Endothelial cell of umbilical vein (primary cell): ENCODE results near the gene KCNRG. TPM values are rescaled to one million over a fixed set of nuclear protein-coding genes. Genes with fewer than 3 reads are reported as not detected.

Source experiments
- BruUV-seq: library from RNA; stranded (reverse); fragments of 400-500 nt; replicated peaks from 2 replicates; lab custom pipeline; 2021; lab: Mats Ljungman, UMichigan
- CTCF ChIA-PET: fragments of 300-600, 350-600 bp; sonication (Branson Sonifier 250); formaldehyde crosslinking; loops from one replicate; lab custom pipeline; 2021; ENCODE audit warnings: antibody characterized with exemption, inconsistent platforms; lab: Charles Lee
- POLR2A ChIA-PET: fragments of 300-600, 350-600 bp; sonication (Branson Sonifier 250); formaldehyde crosslinking; loops from one replicate; lab custom pipeline; 2021; ENCODE audit warnings: antibody characterized with exemption, inconsistent platforms; lab: Charles Lee
- DNase-seq: peaks from one replicate; pipeline ENCODE4 v3.0.0-alpha.2; 2011; ENCODE audit warnings: low read depth, low spot score
- FAIRE-seq: peaks from 2 replicates; lab custom pipeline; 2011; peaks lifted over from hg19 to GRCh38; lab: Jason Lieb, UNC
- H2AFZ ChIP-seq: 2 replicates; pipeline ENCODE4 v1.6.0; 2012; ENCODE audit warnings: low read depth, low read length, control low read depth, inconsistent platforms
- H3K27ac ChIP-seq: 2 replicates; pipeline ENCODE4 v1.5.1; 2011; ENCODE audit warnings: low read depth, mild to moderate bottlenecking, control low read depth, low read length, moderate library complexity; ENCODE audit not compliant: insufficient read depth
- H3K27me3 ChIP-seq, 2 experiments: 2 replicates each; pipeline versions ENCODE4 v1.6.0 to v1.6.1; 2011; ENCODE audit warnings: low read length in 2 of 2, mixed read lengths in 1 of 2; ENCODE audit not compliant: control insufficient read depth in 2 of 2, insufficient read depth in 2 of 2
- H3K36me3 ChIP-seq, 2 experiments: 2 replicates in 1 of 2; 3 replicates in 1 of 2; pipeline ENCODE4 v1.5.1; 2011; ENCODE audit warnings: low read length in 2 of 2, mild to moderate bottlenecking in 1 of 2, moderate library complexity in 1 of 2; ENCODE audit not compliant: control insufficient read depth in 2 of 2, insufficient read depth in 2 of 2; ENCODE audit errors: extremely low read depth in 1 of 2
- H3K4me1 ChIP-seq: 3 replicates; pipeline ENCODE4 v1.5.1; 2011; ENCODE audit warnings: mild to moderate bottlenecking, low read length; ENCODE audit not compliant: control insufficient read depth, insufficient read depth; ENCODE audit errors: extremely low read depth
- H3K4me2 ChIP-seq: 2 replicates; pipeline ENCODE4 v1.6.1; 2011; ENCODE audit warnings: low read length, control low read depth, mixed read lengths; ENCODE audit not compliant: insufficient read depth
- H3K4me3 ChIP-seq, 3 experiments: fragments of 200-600 bp in 1 of 3; sonication (generic), shearing (Covaris generic) in 1 of 3; replicated peaks in 1 of 3; 2 replicates each; pipeline ENCODE4 v1.5.1; 2011 to 2016; ENCODE audit warnings: control low read depth in 3 of 3, low read length in 3 of 3, mild to moderate bottlenecking in 2 of 3, inconsistent platforms in 1 of 3, low read depth in 1 of 3, moderate library complexity in 1 of 3; ENCODE audit not compliant: insufficient read depth in 1 of 3
- H3K79me2 ChIP-seq: 2 replicates; pipeline ENCODE4 v1.6.0; 2012; ENCODE audit warnings: low read length, inconsistent platforms; ENCODE audit not compliant: control insufficient read depth, insufficient read depth
- H3K9ac ChIP-seq: replicated peaks from 2 replicates; pipeline ENCODE3; 2011; ENCODE audit warnings: low read length, control low read depth; ENCODE audit not compliant: insufficient read depth; ENCODE audit errors: extremely low read depth
- H3K9me1 ChIP-seq: replicated peaks from 3 replicates; pipeline ENCODE4 v1.6.0; 2011; ENCODE audit warnings: mild to moderate bottlenecking, low read length; ENCODE audit not compliant: control insufficient read depth, insufficient read depth; ENCODE audit errors: extremely low read depth
- H3K9me3 ChIP-seq: replicated peaks from 2 replicates; pipeline ENCODE4 v1.5.1; 2012; ENCODE audit warnings: low read length, inconsistent platforms; ENCODE audit not compliant: control insufficient read depth, insufficient read depth
- H4K20me1 ChIP-seq: replicated peaks from 2 replicates; pipeline ENCODE3; 2011; ENCODE audit warnings: mild to moderate bottlenecking, low read length; ENCODE audit not compliant: control insufficient read depth, insufficient read depth; ENCODE audit errors: extremely low read depth
- CTCF ChIP-seq, 2 donors: IDR thresholded peaks; 1 replicate in 1 of 2; 2 replicates in 1 of 2; pipeline ENCODE4 v1.5.1; 2011; ENCODE audit warnings: low read length in 2 of 2, mild to moderate bottlenecking in 2 of 2, moderate library complexity in 2 of 2, control low read depth in 1 of 2, inconsistent platforms in 1 of 2, low read depth in 1 of 2; ENCODE audit not compliant: insufficient read depth in 1 of 2; ENCODE audit errors: extremely low read depth in 1 of 2
- EZH2 ChIP-seq: IDR thresholded peaks from 2 replicates; pipeline ENCODE4 v1.6.1; 2012; ENCODE audit warnings: borderline replicate concordance, low read depth, mild to moderate bottlenecking, moderate library complexity, low read length, inconsistent platforms; ENCODE audit not compliant: severe bottlenecking
- FOS ChIP-seq: IDR thresholded peaks from 2 replicates; pipeline ENCODE4 v1.6.1; 2011; ENCODE audit warnings: mild to moderate bottlenecking, low read length, moderate library complexity, borderline replicate concordance; ENCODE audit not compliant: insufficient read depth
- GATA2 ChIP-seq: IDR thresholded peaks from 2 replicates; pipeline ENCODE4 v1.7.0; 2011; ENCODE audit warnings: low read depth, mild to moderate bottlenecking, moderate library complexity, mixed read lengths, low read length; ENCODE audit not compliant: insufficient read length, insufficient read depth
- JUN ChIP-seq: IDR thresholded peaks from 2 replicates; pipeline ENCODE4 v1.6.1; 2011; ENCODE audit warnings: borderline replicate concordance, low read depth; ENCODE audit not compliant: insufficient read length, insufficient read depth
- MYC ChIP-seq: IDR thresholded peaks from one replicate; pipeline ENCODE4 v1.6.1; 2011; ENCODE audit warnings: mild to moderate bottlenecking, low read depth, low read length
- POLR2A ChIP-seq: IDR thresholded peaks from 2 replicates; pipeline ENCODE4 v1.6.1; 2012; ENCODE audit warnings: low read depth, mild to moderate bottlenecking, control low read depth, low read length
- POLR2AphosphoS5 ChIP-seq: IDR thresholded peaks from 2 replicates; pipeline ENCODE4 v1.6.1; 2012; ENCODE audit warnings: low read depth, mild to moderate bottlenecking, control low read depth, low read length, moderate library complexity; ENCODE audit not compliant: insufficient read depth
- dilution Hi-C: fragments of 300-500 bp; cut with MboI; formaldehyde crosslinking; loops from one replicate; pipeline ENCODE4 v1.15.0; 2019; ENCODE audit warnings: low sequenced_read_pairs; ENCODE audit not compliant: extremely low pct_ligation_motif_present
- intact Hi-C: fragments of 100-400 bp; cut with micrococcal nuclease; formaldehyde crosslinking; loops from one replicate; pipeline ENCODE4 v1.10.0; 2022
- polyA plus RNA-seq, 4 experiments: library from polyadenylated mRNA; depleted of rRNA in 3 of 4; stranded (reverse) in 3 of 4; unstranded in 1 of 4; fragments of >200 nt; gene quantifications; 2 replicates each; pipeline versions ENCODE4 v1.2.1 to v1.2.3, GENCODE V29; 2011 to 2012; ENCODE audit warnings: missing spikeins in 1 of 4
- total RNA-seq: library from RNA; stranded (reverse); gene quantifications from 2 replicates; pipeline ENCODE4 v1.2.3, GENCODE V29; 2021

Gene KCNRG
- total and polyA plus RNA-seq, 2 donors (not counting 3 experiments of a cell fraction or from before 2014, with no cell fraction given), result 0.86 to 1.3 TPM

DNA sequence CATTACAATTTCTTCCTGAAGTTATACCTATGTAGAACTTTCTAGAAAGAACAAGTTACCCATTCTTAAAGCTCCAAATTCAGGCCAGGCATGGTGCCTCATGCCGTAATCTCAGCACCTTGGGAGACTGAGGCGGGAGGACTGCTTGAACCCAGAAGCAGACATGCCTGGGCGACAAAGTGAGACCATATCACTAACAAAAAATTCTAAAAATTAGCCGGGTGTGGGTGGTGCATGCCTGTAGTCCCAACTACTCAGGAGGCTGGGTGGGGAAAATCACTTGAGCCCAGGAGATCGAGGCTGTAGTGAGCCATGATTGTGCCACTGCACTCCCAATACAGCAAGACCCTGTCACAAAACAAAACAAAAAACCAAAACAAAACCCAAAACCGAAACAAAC, 23.0 kb downstream of the KCNRG start:
- no peak for TF ChIP-seq GATA2
- no peak for TF ChIP-seq CTCF (IDR thresholded peaks at IDR 0.05; ENCODE audit: extremely low read depth in 1 of 2, insufficient read depth in 1 of 2, low read depth in 1 of 2, low read length in 2 of 2)
- no peak for TF ChIP-seq MYC
- TF ChIP-seq POLR2AphosphoS5, result no peak
- no peak for TF ChIP-seq POLR2A
- TF ChIP-seq FOS, result no peak
- TF ChIP-seq EZH2, result no peak
- no peak for TF ChIP-seq JUN
- Histone ChIP-seq H3K36me3 (no peaks in the 10 kb centered on the region), H3K4me1 (no peaks in the 10 kb centered on the region), H3K9ac (no peak overlapping the region), H3K4me2 (no peak overlapping the region), H3K27me3 (no peaks in the 10 kb centered on the region), H3K4me3 (no peak overlapping the region), H3K27ac (no peak overlapping the region), H3K9me3 (no peaks in the 10 kb centered on the region), H3K79me2 (no peaks in the 10 kb centered on the region), H2AFZ (no peak overlapping the region), H3K9me1 (no peaks in the 10 kb centered on the region), H4K20me1 (no peaks in the 10 kb centered on the region)
- ChIA-PET POLR2A (no interaction called here), CTCF (no interaction called here)
- BruUV-seq, result no TSS peak
- DNase-seq (no peak), FAIRE-seq (no peak)
- intact Hi-C loops (no loop called here), dilution Hi-C loops (no loop called here)
